Neural progenitor cell (in vitro differentiated cells): ENCODE results near the gene NRG2. TPM values are rescaled to one million over a fixed set of nuclear protein-coding genes. Genes with fewer than 3 reads are reported as not detected.

Experiments used
- DNase-seq: peaks from one replicate; pipeline ENCODE4 v3.0.0-alpha.2; 2016; ENCODE audit warnings: low spot score
- H2AFZ ChIP-seq: fragments of 200-600 bp; sonication (generic); replicated peaks from 2 replicates; pipeline ENCODE4 v1.6.1; 2016; ENCODE audit warnings: antibody characterized with exemption
- H3F3A ChIP-seq: fragments of 200-600 bp; sonication (generic); 2 replicates; pipeline ENCODE4 v1.6.1; 2016; ENCODE audit warnings: antibody characterized with exemption, low read depth
- H3K27ac ChIP-seq: fragments of 200-600 bp; sonication (generic); 2 replicates; pipeline ENCODE4 v1.5.1; 2016; ENCODE audit warnings: mild to moderate bottlenecking
- H3K27me3 ChIP-seq: fragments of 200-600 bp; sonication (generic); 2 replicates; pipeline ENCODE4 v1.6.1; 2016; ENCODE audit warnings: mild to moderate bottlenecking, moderate library complexity
- H3K36me3 ChIP-seq: fragments of 200-600 bp; sonication (generic); 2 replicates; pipeline ENCODE4 v1.5.1; 2016
- H3K4me1 ChIP-seq: fragments of 200-600 bp; sonication (generic); 2 replicates; pipeline ENCODE4 v1.6.1; 2016; ENCODE audit warnings: mixed run types
- H3K4me2 ChIP-seq: fragments of 200-600 bp; sonication (generic); 2 replicates; pipeline ENCODE4 v1.6.1; 2016
- H3K4me3 ChIP-seq: fragments of 200-600 bp; sonication (generic); 2 replicates; pipeline ENCODE4 v1.5.1; 2016
- H3K79me2 ChIP-seq: fragments of 200-600 bp; sonication (generic); 2 replicates; pipeline ENCODE4 v1.6.1; 2016; ENCODE audit warnings: low read depth
- H3K9ac ChIP-seq: fragments of 200-600 bp; sonication (generic); 2 replicates; pipeline ENCODE4 v1.6.1; 2016
- H3K9me3 ChIP-seq: fragments of 200-600 bp; sonication (generic); 2 replicates; pipeline ENCODE4 v1.5.1; 2016; ENCODE audit warnings: low read depth
- H4K20me1 ChIP-seq: fragments of 200-600 bp; sonication (generic); 2 replicates; pipeline ENCODE4 v1.6.1; 2016; ENCODE audit warnings: low read depth
- H3K27ac Mint-ChIP-seq: 3 replicates; pipeline ENCODE4 v1.8.0; 2021; ENCODE audit warnings: mixed read lengths
- H3K27me3 Mint-ChIP-seq: 2 replicates; pipeline ENCODE4 v1.8.0; 2022; ENCODE audit warnings: low read depth, mild to moderate bottlenecking, inconsistent platforms, moderate library complexity, mixed read lengths; ENCODE audit not compliant: insufficient read depth
- H3K36me3 Mint-ChIP-seq: 3 replicates; pipeline ENCODE4 v1.8.0; 2021; ENCODE audit warnings: mixed read lengths
- H3K4me1 Mint-ChIP-seq: 3 replicates; pipeline ENCODE4 v1.8.0; 2021; ENCODE audit warnings: mixed read lengths
- H3K4me3 Mint-ChIP-seq: 3 replicates; pipeline ENCODE4 v1.8.0; 2021; ENCODE audit warnings: mild to moderate bottlenecking, moderate library complexity, mixed read lengths
- H3K9me3 Mint-ChIP-seq: 3 replicates; pipeline ENCODE4 v1.8.0; 2020; ENCODE audit warnings: mixed read lengths
- EZH2 ChIP-seq: fragments of 200-600 bp; sonication (generic); IDR thresholded peaks from 2 replicates; pipeline ENCODE4 v1.6.1; 2017; ENCODE audit warnings: antibody characterized with exemption, mild to moderate bottlenecking, moderate library complexity
- EZH2phosphoT487 ChIP-seq: fragments of 200-600 bp; sonication (generic); IDR thresholded peaks from 2 replicates; pipeline ENCODE4 v1.6.1; 2017; ENCODE audit warnings: antibody characterized with exemption
- total RNA-seq: library from RNA; depleted of rRNA; stranded (reverse); fragments of >200 nt; gene quantifications from 2 replicates; pipeline ENCODE4 v1.2.3, GENCODE V29; 2015; ENCODE audit warnings: low replicate concordance
- TF ChIP-seq, protein P1 (sequence below): fragments of 200-600 bp; sonication (generic); IDR thresholded peaks from 2 replicates; pipeline ENCODE4 v1.5.1; 2017; ENCODE audit warnings: antibody characterized with exemption, mild to moderate bottlenecking

NRG2 gene
- total RNA-seq, 1 donor from 2014 or later = 0.13 TPM

DNA sequence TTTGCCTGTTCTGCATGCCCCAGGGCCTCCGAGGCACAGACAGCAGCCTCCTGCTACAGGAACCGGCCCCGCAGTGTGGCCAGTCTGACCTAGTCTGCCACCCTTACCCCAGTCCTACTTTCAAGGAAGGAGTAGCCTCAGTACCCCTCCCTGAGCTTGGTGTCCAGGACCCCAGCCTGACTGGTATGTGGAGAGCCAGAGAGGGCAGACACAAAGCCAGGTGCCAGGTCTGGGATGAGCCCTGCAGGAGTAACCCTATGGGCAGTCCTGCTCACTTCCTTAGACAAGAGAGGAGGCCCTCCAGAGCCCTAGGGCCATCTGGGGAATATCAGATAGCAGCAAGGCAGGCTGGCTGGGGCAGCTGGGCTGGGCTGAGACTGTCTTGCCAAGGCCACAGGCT, 67.8 kb downstream of the NRG2 start:
- Mint-ChIP-seq H3K27ac (no peak overlapping the region), H3K36me3 (no peaks in the 10 kb centered on the region), H3K27me3 (peaks cover 2% of the 10 kb centered on the region), H3K4me1 (peaks cover 3% of the 10 kb centered on the region), H3K9me3 (peaks cover 2% of the 10 kb centered on the region), H3K4me3 (no peak overlapping the region)
- H3K27me3 ChIP-seq = peaks cover 27% of the 10 kb centered on the region
- no peaks in the 10 kb centered on the region for H3K9me3 ChIP-seq
- H3K79me2 ChIP-seq = no peaks in the 10 kb centered on the region
- TF ChIP-seq EZH2 = no peak
- no peak for TF ChIP-seq EZH2phosphoT487
- TF ChIP-seq, protein P1, sequence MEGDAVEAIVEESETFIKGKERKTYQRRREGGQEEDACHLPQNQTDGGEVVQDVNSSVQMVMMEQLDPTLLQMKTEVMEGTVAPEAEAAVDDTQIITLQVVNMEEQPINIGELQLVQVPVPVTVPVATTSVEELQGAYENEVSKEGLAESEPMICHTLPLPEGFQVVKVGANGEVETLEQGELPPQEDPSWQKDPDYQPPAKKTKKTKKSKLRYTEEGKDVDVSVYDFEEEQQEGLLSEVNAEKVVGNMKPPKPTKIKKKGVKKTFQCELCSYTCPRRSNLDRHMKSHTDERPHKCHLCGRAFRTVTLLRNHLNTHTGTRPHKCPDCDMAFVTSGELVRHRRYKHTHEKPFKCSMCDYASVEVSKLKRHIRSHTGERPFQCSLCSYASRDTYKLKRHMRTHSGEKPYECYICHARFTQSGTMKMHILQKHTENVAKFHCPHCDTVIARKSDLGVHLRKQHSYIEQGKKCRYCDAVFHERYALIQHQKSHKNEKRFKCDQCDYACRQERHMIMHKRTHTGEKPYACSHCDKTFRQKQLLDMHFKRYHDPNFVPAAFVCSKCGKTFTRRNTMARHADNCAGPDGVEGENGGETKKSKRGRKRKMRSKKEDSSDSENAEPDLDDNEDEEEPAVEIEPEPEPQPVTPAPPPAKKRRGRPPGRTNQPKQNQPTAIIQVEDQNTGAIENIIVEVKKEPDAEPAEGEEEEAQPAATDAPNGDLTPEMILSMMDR = no peak
- no peaks in the 10 kb centered on the region for H3K36me3 ChIP-seq
- H3K27ac ChIP-seq = no peak overlapping the region
- no peak for DNase-seq
- no peak overlapping the region for H3K4me2 ChIP-seq
- peaks cover under 1% of the 10 kb centered on the region for H3K4me1 ChIP-seq
- no peak overlapping the region for H2AFZ ChIP-seq
- H3K9ac ChIP-seq = no peak overlapping the region
- no peak overlapping the region for H3K4me3 ChIP-seq
- H4K20me1 ChIP-seq = no peaks in the 10 kb centered on the region
- H3F3A ChIP-seq = no peaks in the 10 kb centered on the region

DNA sequence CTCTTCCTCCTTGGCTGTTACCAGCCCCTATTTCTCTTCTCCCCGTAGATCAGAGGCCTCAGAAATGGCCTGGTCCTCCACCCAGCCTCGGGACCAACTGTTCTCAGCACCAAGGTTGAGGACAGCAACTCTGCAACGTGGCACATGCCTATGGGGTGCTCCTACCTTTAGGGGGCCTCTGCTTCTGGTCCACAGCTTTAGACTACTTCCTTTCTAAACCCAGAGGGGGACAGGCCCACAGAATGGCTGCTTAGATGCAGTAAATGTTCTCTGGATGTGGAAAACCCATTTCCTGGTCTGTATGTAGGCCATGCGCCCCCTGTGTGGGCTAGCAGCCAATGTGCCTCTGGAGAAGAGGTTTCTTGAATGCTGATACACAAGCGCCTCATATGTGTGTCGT, 68.4 kb downstream of the NRG2 start:
- peaks cover 2% of the 10 kb centered on the region for H3K4me1 Mint-ChIP-seq
- DNase-seq = peak; percentile 31
- H3K4me3 Mint-ChIP-seq = no peak overlapping the region
- H2AFZ ChIP-seq = no peak overlapping the region
- H3F3A ChIP-seq = no peaks in the 10 kb centered on the region
- H3K9me3 Mint-ChIP-seq = peaks cover 2% of the 10 kb centered on the region
- H3K27me3 Mint-ChIP-seq = peaks cover 2% of the 10 kb centered on the region
- H4K20me1 ChIP-seq = no peaks in the 10 kb centered on the region
- H3K4me2 ChIP-seq = no peak overlapping the region
- H3K9ac ChIP-seq = no peak overlapping the region
- no peaks in the 10 kb centered on the region for H3K36me3 ChIP-seq
- H3K9me3 ChIP-seq = no peaks in the 10 kb centered on the region
- no peaks in the 10 kb centered on the region for H3K4me1 ChIP-seq
- H3K79me2 ChIP-seq = no peaks in the 10 kb centered on the region
- H3K27ac ChIP-seq = no peak overlapping the region
- H3K27ac Mint-ChIP-seq = no peak overlapping the region
- H3K27me3 ChIP-seq = peaks cover 34% of the 10 kb centered on the region
- no peak overlapping the region for H3K4me3 ChIP-seq
- no peaks in the 10 kb centered on the region for H3K36me3 Mint-ChIP-seq
- TF ChIP-seq EZH2 (no peak), EZH2phosphoT487 (no peak)
- TF ChIP-seq, protein P1 = peak; percentile 5

DNA sequence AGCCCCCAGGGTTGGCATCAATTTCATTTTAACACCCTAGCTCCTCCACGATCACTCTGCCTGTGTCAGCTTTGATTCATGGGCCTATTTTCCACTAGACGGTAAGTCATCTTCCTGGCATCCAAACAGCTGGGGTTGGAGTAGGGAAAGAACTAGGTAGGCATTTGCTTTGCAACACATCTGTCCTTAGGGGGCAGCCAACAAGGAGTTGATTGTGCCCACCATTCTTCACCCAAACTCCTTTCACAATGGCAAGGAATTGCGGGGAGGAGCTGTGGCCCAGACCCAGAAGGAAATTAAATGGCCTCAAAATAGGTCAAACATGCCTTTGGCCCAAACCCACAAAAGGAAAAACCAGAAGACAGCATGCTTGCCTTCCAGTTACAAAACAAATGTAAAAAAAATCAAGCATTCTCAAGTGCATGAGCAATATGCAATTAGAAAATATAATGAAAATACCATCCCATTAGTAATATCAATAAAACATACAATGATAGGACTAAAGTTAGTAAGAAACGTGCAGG, 71.8 kb downstream of the NRG2 start:
- Histone ChIP-seq H3K27me3 (peaks cover 34% of the 10 kb centered on the region), H3K9ac (no peak overlapping the region), H3F3A (no peaks in the 10 kb centered on the region), H3K36me3 (no peaks in the 10 kb centered on the region), H3K4me3 (no peak overlapping the region), H3K4me2 (no peak overlapping the region), H3K9me3 (no peaks in the 10 kb centered on the region), H3K79me2 (no peaks in the 10 kb centered on the region), H4K20me1 (no peaks in the 10 kb centered on the region), H2AFZ (no peak overlapping the region), H3K27ac (no peak overlapping the region), H3K4me1 (no peaks in the 10 kb centered on the region)
- no peaks in the 10 kb centered on the region for H3K36me3 Mint-ChIP-seq
- H3K27ac Mint-ChIP-seq = no peak overlapping the region
- no peaks in the 10 kb centered on the region for H3K9me3 Mint-ChIP-seq
- no peak overlapping the region for H3K4me3 Mint-ChIP-seq
- H3K4me1 Mint-ChIP-seq = no peaks in the 10 kb centered on the region
- no peak for DNase-seq
- TF ChIP-seq EZH2phosphoT487 (no peak), EZH2 (no peak)
- TF ChIP-seq, protein P1 = no peak
- peaks cover 2% of the 10 kb centered on the region for H3K27me3 Mint-ChIP-seq
